ENCODE results near the gene TAF1A.

The TAF1A gene

DNA sequence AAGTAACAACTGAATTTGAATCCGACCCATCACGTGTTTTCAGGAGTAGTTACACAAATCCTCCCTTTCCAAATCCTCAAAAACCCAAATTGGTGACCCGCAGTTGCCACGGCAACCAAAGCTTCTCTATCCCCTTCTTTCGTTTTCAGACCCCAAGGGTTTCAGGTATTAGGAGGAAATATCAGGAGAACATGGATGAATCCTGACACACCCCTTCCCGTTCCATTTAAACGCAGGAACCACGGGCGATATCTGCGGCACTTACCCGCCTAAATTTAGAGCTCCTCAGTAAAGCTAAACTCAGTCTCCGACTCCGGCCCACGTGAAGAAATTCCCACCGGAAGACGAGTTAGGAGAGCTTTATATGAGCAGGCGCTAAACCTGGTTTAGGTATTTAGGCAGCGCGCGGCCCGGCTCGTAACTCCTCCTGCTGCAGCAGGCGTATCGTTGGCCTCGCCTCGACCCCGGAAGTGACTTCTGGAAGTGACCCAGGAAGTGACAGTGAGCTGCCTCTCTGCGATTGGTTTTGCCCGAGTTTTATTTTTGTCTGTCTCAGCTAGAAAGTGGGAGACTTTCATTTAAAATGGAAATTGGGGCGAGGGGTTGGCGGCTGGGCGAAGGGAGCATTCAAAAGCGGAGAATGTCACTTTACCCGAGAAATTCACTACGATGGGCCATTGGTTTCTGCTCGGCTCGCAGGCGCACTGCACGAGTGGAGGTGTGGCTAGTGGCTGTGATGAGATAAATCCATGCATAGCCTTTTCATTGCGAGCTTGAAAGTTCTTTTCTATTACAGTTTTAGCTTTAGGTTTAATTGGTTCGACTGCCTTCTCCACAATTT, at the start of gene TAF1A:
TAF1A (minus strand) TSS at position 472 of the 841 bp plus-strand sequence.
- TF ChIP-seq, protein P1, sequence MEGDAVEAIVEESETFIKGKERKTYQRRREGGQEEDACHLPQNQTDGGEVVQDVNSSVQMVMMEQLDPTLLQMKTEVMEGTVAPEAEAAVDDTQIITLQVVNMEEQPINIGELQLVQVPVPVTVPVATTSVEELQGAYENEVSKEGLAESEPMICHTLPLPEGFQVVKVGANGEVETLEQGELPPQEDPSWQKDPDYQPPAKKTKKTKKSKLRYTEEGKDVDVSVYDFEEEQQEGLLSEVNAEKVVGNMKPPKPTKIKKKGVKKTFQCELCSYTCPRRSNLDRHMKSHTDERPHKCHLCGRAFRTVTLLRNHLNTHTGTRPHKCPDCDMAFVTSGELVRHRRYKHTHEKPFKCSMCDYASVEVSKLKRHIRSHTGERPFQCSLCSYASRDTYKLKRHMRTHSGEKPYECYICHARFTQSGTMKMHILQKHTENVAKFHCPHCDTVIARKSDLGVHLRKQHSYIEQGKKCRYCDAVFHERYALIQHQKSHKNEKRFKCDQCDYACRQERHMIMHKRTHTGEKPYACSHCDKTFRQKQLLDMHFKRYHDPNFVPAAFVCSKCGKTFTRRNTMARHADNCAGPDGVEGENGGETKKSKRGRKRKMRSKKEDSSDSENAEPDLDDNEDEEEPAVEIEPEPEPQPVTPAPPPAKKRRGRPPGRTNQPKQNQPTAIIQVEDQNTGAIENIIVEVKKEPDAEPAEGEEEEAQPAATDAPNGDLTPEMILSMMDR (IDR thresholded peaks at IDR 0.05; ENCODE audit: low read depth, low read length, missing control alignments): no peak
- no peaks in the 10 kb centered on the region for H3K36me3 ChIP-seq (replicated peaks)
- H3K27ac ChIP-seq: peak within 1 kb of the TSS; percentile 72
- peak; percentile 75 for DNase-seq
- in situ Hi-C loops (cut with HindIII; ENCODE audit: low pct_ligation_motif_present, low sequenced_read_pairs): no loop called here
- no peaks in the 10 kb centered on the region for H3K27me3 ChIP-seq (replicated peaks)
- peak within 1 kb of the TSS; percentile 82 for H3K4me3 ChIP-seq (ENCODE audit: low read depth, low read length)

DNA sequence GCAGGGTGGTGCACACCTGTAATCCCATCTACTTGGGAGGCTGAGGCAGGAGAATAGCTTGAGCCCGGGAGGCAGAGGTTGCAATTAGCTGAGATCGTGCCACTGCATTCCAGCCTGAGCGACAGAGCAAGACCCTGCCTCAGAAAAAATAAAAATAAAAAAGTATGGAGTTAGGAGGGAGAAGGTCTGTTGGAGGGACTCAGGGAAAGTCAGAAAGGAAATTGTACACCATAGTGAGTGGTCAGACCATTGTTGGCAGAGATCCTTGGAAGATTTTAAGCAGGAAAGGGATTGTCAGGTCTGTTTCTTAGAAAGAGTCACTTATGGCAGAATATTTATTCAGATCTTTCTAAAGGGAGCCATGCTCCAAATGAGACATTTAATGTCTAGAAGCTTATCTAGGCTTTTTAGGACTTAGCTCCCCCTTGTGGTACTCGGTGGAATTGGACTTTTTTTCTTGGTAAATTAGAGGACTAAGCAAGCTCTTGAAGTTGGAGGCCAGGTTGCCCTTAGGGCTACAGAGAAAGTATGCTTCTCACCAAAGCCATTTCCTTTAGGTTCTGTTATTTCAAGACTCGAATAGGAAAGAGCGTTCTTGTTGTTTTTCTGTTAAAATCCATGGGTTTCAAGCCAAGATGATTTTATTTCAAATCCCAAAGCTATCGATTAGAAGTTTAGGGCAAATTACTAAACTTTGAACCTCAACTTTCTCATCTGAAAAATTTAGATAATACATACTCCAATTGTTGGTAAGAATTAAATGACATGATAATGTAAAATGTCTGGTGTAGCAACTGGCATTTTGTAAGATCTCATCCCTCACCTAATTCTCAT, 44.7 kb upstream of the TAF1A start:
- DNase-seq: peak; percentile 91
- H3K27ac ChIP-seq: no peak overlapping the region
- in situ Hi-C loops (cut with HindIII; ENCODE audit: low pct_ligation_motif_present, low sequenced_read_pairs): no loop called here

DNA sequence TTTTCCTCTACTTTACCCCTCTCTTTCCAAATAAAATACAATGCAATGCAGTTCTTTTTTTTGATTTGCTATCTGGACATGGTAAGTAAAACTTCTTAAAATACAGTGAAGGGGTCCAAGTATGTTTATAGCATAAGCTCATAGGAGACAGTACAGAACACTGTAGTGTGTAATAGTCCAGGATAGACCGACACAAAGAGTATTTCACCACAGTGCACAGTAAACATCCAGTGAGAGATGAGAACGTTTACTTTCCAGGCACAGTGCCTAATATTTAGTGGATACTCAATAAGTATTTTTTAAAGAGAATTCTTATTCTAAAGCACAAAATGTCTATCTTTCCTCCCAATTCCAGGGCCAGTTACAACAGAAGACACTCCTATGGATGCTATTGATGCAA, 43.0 kb upstream of the TAF1A start:
- peaks cover 21% of the 10 kb centered on the region for H3K36me3 ChIP-seq (replicated peaks)
- no peak for DNase-seq
- no peak overlapping the region for H3K4me3 ChIP-seq (ENCODE audit: low read depth, low read length)
- H3K27me3 ChIP-seq (replicated peaks): no peaks in the 10 kb centered on the region
- in situ Hi-C loops (cut with HindIII; ENCODE audit: low pct_ligation_motif_present, low sequenced_read_pairs): no loop called here
- TF ChIP-seq, protein P1 (IDR thresholded peaks at IDR 0.05; ENCODE audit: low read depth, low read length, missing control alignments): no peak
- H3K27ac ChIP-seq: no peak overlapping the region

More for the DNA sequence above, 44.7 kb upstream of the TAF1A start:
- H3K4me3 ChIP-seq (ENCODE audit: low read depth, low read length): no peak overlapping the region
- TF ChIP-seq, protein P1 (IDR thresholded peaks at IDR 0.05; ENCODE audit: low read depth, low read length, missing control alignments): peak; percentile 75
- peaks cover 12% of the 10 kb centered on the region for H3K36me3 ChIP-seq (replicated peaks)
- H3K27me3 ChIP-seq (replicated peaks): no peaks in the 10 kb centered on the region

DNA sequence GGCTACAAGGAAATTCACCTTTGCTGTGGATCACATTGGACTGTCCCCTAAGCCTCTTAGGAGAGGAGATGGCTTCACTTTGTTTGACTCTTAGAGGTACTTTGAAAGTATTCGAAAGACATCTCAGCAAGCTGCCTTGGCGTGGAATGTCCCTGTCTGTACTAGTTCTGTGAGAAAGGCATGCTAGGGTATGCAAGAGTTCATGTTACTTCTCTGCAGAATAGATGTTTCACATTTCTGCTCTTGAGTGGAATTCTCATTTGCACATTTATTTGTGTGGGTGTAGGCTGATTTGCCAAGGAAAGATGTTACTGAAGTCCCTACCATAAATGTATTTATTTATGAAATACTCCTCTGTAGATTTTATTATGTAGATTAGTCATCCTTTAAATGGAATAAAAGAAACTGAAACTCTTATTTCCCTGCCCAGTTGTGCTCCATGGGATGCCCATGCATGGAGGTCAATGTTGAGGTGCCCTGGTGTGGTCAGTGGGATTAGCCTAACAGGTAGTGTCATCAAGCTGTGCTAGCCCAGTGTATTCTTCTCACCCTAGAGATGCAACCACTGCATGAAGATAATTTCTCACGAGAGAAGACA, 42.0 kb upstream of the TAF1A start:
- in situ Hi-C loops (cut with HindIII; ENCODE audit: low pct_ligation_motif_present, low sequenced_read_pairs): no loop called here
- Histone ChIP-seq H3K36me3 (replicated peaks) (peaks cover 23% of the 10 kb centered on the region), H3K27ac (no peak overlapping the region), H3K27me3 (replicated peaks) (no peaks in the 10 kb centered on the region), H3K4me3 (ENCODE audit: low read depth, low read length) (no peak overlapping the region)
- peak; percentile 25 for DNase-seq
- TF ChIP-seq, protein P1 (IDR thresholded peaks at IDR 0.05; ENCODE audit: low read depth, low read length, missing control alignments): no peak

DNA sequence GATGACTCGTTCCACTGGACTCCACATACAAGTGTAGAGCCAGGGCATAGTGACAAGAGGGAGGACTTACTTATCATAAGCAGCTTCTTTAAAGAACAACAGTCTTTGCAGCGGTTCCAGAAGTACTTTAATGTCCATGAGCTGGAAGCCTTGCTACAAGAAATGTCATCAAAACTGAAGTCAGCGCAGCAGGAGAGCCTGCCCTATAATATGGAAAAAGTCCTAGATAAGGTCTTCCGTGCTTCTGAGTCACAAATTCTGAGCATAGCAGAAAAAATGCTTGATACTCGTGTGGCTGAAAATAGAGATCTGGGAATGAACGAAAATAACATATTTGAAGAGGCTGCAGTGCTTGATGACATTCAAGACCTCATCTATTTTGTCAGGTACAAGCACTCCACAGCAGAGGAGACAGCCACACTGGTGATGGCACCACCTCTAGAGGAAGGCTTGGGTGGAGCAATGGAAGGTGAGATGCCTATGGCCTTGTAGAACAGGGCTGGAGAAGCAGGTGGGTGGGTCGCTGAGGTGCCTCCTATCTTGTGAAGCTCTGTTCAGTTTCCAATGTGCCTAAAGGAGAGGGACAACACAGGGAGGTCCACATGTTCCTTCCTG, 40.3 kb upstream of the TAF1A start:
- in situ Hi-C loops (cut with HindIII; ENCODE audit: low pct_ligation_motif_present, low sequenced_read_pairs): no loop called here
- Histone ChIP-seq H3K27ac (peak overlapping the region; percentile 35), H3K36me3 (replicated peaks) (peaks cover 19% of the 10 kb centered on the region), H3K27me3 (replicated peaks) (no peaks in the 10 kb centered on the region), H3K4me3 (ENCODE audit: low read depth, low read length) (no peak overlapping the region)
- DNase-seq: peak; percentile 70
- TF ChIP-seq, protein P1 (IDR thresholded peaks at IDR 0.05; ENCODE audit: low read depth, low read length, missing control alignments): no peak

Measured in brain microvascular endothelial cell (primary cell).